Motor neuron (in vitro differentiated cells): ENCODE data around the gene RASA1. TPM values are rescaled to one million over a fixed set of nuclear protein-coding genes. Genes with fewer than 3 reads are reported as not detected.
"Not testable (repeated sequence)": the region's sequence is repeated elsewhere in the genome, so short reads cannot be mapped to it uniquely, and the experiment has no call there.

Experiments
- ATAC-seq, 8 experiments: fragments of 200-7000 bp; cut with Tn5 transposase; replicated peaks in 6 of 8; 2 replicates each; pipeline ENCODE4 v1.8.0; 2021; ENCODE audit warnings: mild to moderate bottlenecking in 8 of 8, moderate library complexity in 8 of 8
- H3K27ac ChIP-seq, 2 donors: fragments of 250-450 bp; sonication (Bioruptor Pico); 2 replicates each; pipeline ENCODE4 v1.9.0; 2021; ENCODE audit warnings: antibody characterized with exemption in 2 of 2, mild to moderate bottlenecking in 2 of 2, moderate library complexity in 1 of 2
- H3K4me1 ChIP-seq, 2 donors: fragments of 250-450 bp; sonication (Bioruptor Pico); replicated peaks in 1 of 2; 2 replicates each; pipeline ENCODE4 v1.6.1; 2021; ENCODE audit warnings: antibody characterized with exemption in 2 of 2, mild to moderate bottlenecking in 2 of 2, moderate library complexity in 1 of 2
- H3K4me3 ChIP-seq, 5 donors: fragments of 250-450 bp; sonication (Bioruptor Pico); 2 replicates each; pipeline ENCODE4 v1.9.0; 2021; ENCODE audit warnings: antibody characterized with exemption in 5 of 5, mild to moderate bottlenecking in 5 of 5, moderate library complexity in 4 of 5
- WGBS, 10 experiments: fragments of 450-650 bp; shearing (Covaris generic); methylation state at CpG; one replicate each; pipeline ENCODE4 v1.0.0; 2022; 5-methylcytosine and 5-hydroxymethylcytosine counted together
- in situ Hi-C, 9 experiments: fragments of 400-800 bp; cut with MboI; loops; one replicate each; pipeline ENCODE4 v1.15.0; 2021; ENCODE audit warnings: low sequenced_read_pairs in 9 of 9, low pct_unique_long_range_greater_than_20kb in 2 of 9; ENCODE audit not compliant: unreplicated experiment in 9 of 9
- total RNA-seq, 8 experiments: library from RNA; unstranded; fragments of 300-600 nt; gene quantifications; 2 replicates each; pipeline versions ENCODE4 v1.2.3 to v1.2.4, GENCODE V29; 2022

Gene RASA1
- total RNA-seq, 8 experiments from 2014 or later: 23.9 to 84.8 (median 32.5) TPM

- ATAC-seq: peak; percentile 55 to 100 (median 88)
- Histone ChIP-seq H3K27ac (no peak overlapping the region), H3K4me3 (no peak overlapping the region), H3K4me1 (no peaks in the 10 kb centered on the region)
- in situ Hi-C loops: no loop called here
- 0 to 100% (median 75%) methylated on average over 1 to 2 of the region's 2 CpGs; no CpG with 5 or more reads in 1 of the 10 experiments for WGBS, 10 experiments
Observed at GRCh38 chr5:87300744-87301143, 33.1 kb downstream of the RASA1 start.

- H3K4me3 ChIP-seq: no peak overlapping the region
- no peaks in the 10 kb centered on the region for H3K4me1 ChIP-seq
- no peak for ATAC-seq
- H3K27ac ChIP-seq: no peak overlapping the region
- in situ Hi-C loops: no loop called here
Observed at GRCh38 chr5:87302061-87302460, 34.4 kb downstream of the RASA1 start.

- no peak overlapping the region for H3K27ac ChIP-seq
- WGBS, 10 experiments: 88 to 100% (median 97%) methylated on average over 1 to 2 of the region's 2 CpGs
- in situ Hi-C loops: no loop called here
- H3K4me3 ChIP-seq: no peak overlapping the region
- ATAC-seq: no peak
- no peaks in the 10 kb centered on the region for H3K4me1 ChIP-seq
Observed at GRCh38 chr5:87303324-87303723, 35.6 kb downstream of the RASA1 start.

- in situ Hi-C loops, ATAC-seq, H3K4me3 ChIP-seq, H3K4me1 ChIP-seq, H3K27ac ChIP-seq: not testable (repeated sequence)
- 83 to 100% (median 100%) methylated on average over 1 to 2 of the region's 2 CpGs for WGBS, 10 experiments
Observed at GRCh38 chr5:87306090-87306489, 38.4 kb downstream of the RASA1 start.

GRCh38 chr5:87307796-87308423, 40.2 kb downstream of the RASA1 start:
- peak in 2 of 8 experiments; percentile 26 to 41 for ATAC-seq
- H3K27ac ChIP-seq: no peak overlapping the region
- 67 to 98% (median 89%) methylated on average over 1 to 5 of the region's 5 CpGs; no CpG with 5 or more reads in 1 of the 10 experiments for WGBS, 10 experiments
- peaks cover 0 to 4% of the 10 kb centered on the region in 2 donors for H3K4me1 ChIP-seq
- H3K4me3 ChIP-seq: no peak overlapping the region
- in situ Hi-C loops: no loop called here

- ATAC-seq: peak; percentile 45 to 78 (median 50)
- WGBS, 10 experiments: 43 to 83% (median 70%) methylated on average over 1 to 4 of the region's 5 CpGs; no CpG with 5 or more reads in 3 of the 10 experiments
- no peak overlapping the region for H3K27ac ChIP-seq
- H3K4me1 ChIP-seq: peaks cover 0 to 4% of the 10 kb centered on the region in 2 donors
- in situ Hi-C loops: no loop called here
- H3K4me3 ChIP-seq: no peak overlapping the region
Observed at GRCh38 chr5:87311405-87312279, 44.0 kb downstream of the RASA1 start.

GRCh38 chr5:87313216-87313615, 45.5 kb downstream of the RASA1 start:
- Histone ChIP-seq H3K27ac (no peak overlapping the region), H3K4me1 (peaks cover 0 to 4% of the 10 kb centered on the region in 2 donors), H3K4me3 (no peak overlapping the region)
- in situ Hi-C loops: no loop called here
- no peak for ATAC-seq
- WGBS, 10 experiments: 80 to 100% (median 100%) methylated on average over 1 to 3 of the region's 3 CpGs; no CpG with 5 or more reads in 1 of the 10 experiments

GRCh38 chr5:87319469-87319868, 51.8 kb downstream of the RASA1 start:
- ATAC-seq: no peak
- H3K4me3 ChIP-seq: no peak overlapping the region
- no peak overlapping the region for H3K27ac ChIP-seq
- in situ Hi-C loops: no loop called here
- WGBS, 10 experiments: 50 to 100% (median 80%) methylated on average over 1 to 2 of the region's 2 CpGs; no CpG with 5 or more reads in 7 of the 10 experiments
- H3K4me1 ChIP-seq: no peaks in the 10 kb centered on the region

GRCh38 chr5:87321605-87322004, 53.9 kb downstream of the RASA1 start:
- no peak for ATAC-seq
- in situ Hi-C loops: no loop called here
- Histone ChIP-seq H3K27ac (no peak overlapping the region), H3K4me3 (no peak overlapping the region), H3K4me1 (no peaks in the 10 kb centered on the region)
- 100% methylated on average over 1 of the region's 1 CpG; no CpG with 5 or more reads in 7 of the 10 experiments for WGBS, 10 experiments

GRCh38 chr5:87322381-87322780, 54.7 kb downstream of the RASA1 start:
- in situ Hi-C loops: no loop called here
- ATAC-seq: no peak
- WGBS, 10 experiments: 86 to 100% (median 96%) methylated on average over 1 to 3 of the region's 3 CpGs; no CpG with 5 or more reads in 2 of the 10 experiments
- H3K4me3 ChIP-seq: no peak overlapping the region
- H3K27ac ChIP-seq: no peak overlapping the region
- no peaks in the 10 kb centered on the region for H3K4me1 ChIP-seq

- no peak overlapping the region for H3K4me3 ChIP-seq
- ATAC-seq: no peak
- no peak overlapping the region for H3K27ac ChIP-seq
- WGBS, 10 experiments: 57 to 100% (median 88%) methylated on average over 1 to 2 of the region's 2 CpGs; no CpG with 5 or more reads in 1 of the 10 experiments
- no peaks in the 10 kb centered on the region for H3K4me1 ChIP-seq
- in situ Hi-C loops: no loop called here
Observed at GRCh38 chr5:87327998-87328397, 60.3 kb downstream of the RASA1 start.

- in situ Hi-C loops: no loop called here
- no peak overlapping the region for H3K27ac ChIP-seq
- 88 to 100% (median 93%) methylated on average over 1 to 6 of the region's 6 CpGs; no CpG with 5 or more reads in 2 of the 10 experiments for WGBS, 10 experiments
Observed at GRCh38 chr5:87329114-87329513, 61.4 kb downstream of the RASA1 start.

GRCh38 chr5:87339986-87340385, 72.3 kb downstream of the RASA1 start:
- in situ Hi-C loops: no loop called here
- no peak for ATAC-seq
- H3K4me3 ChIP-seq: no peak overlapping the region
- H3K27ac ChIP-seq: no peak overlapping the region
- no peaks in the 10 kb centered on the region for H3K4me1 ChIP-seq

More at GRCh38 chr5:87329114-87329513, 61.4 kb downstream of the RASA1 start:
- H3K4me1 ChIP-seq: peaks cover 0 to 3% of the 10 kb centered on the region in 2 donors
- no peak for ATAC-seq
- no peak overlapping the region for H3K4me3 ChIP-seq
